KMS-11 (cell line): Measurements from ENCODE around the gene SMARCA4.

Experiments
- H2AFZ ChIP-seq: fragments of 200-600 bp; sonication (generic); 2 replicates; pipeline ENCODE4 v1.6.1; 2016; ENCODE audit warnings: antibody characterized with exemption, mixed run types, low read depth
- H3K27ac ChIP-seq: fragments of 200-600 bp; sonication (generic); 2 replicates; pipeline ENCODE4 v1.6.1; 2016; ENCODE audit warnings: mild to moderate bottlenecking, mixed run types
- H3K27me3 ChIP-seq: fragments of 200-600 bp; sonication (generic); 2 replicates; pipeline ENCODE4 v1.6.1; 2017; ENCODE audit warnings: mild to moderate bottlenecking, low read depth, mixed run types, moderate library complexity; ENCODE audit not compliant: insufficient read depth
- H3K36me3 ChIP-seq: fragments of 200-600 bp; sonication (generic); 2 replicates; pipeline ENCODE4 v1.6.1; 2017; ENCODE audit warnings: mild to moderate bottlenecking, mixed run types; ENCODE audit not compliant: insufficient read depth
- H3K4me1 ChIP-seq: fragments of 200-600 bp; sonication (generic); 2 replicates; pipeline ENCODE4 v1.6.1; 2016; ENCODE audit warnings: mild to moderate bottlenecking, low read depth, mixed run types; ENCODE audit not compliant: poor library complexity, severe bottlenecking
- H3K4me2 ChIP-seq: fragments of 200-600 bp; sonication (generic); 2 replicates; pipeline ENCODE4 v1.7.0; 2016; ENCODE audit warnings: mild to moderate bottlenecking, mixed run types
- H3K4me3 ChIP-seq: fragments of 200-600 bp; sonication (generic); IDR thresholded peaks from 2 replicates; pipeline ENCODE4 v1.6.1; 2017; ENCODE audit warnings: low read depth, low read length, mixed read lengths; ENCODE audit not compliant: insufficient read depth
- H3K79me2 ChIP-seq: fragments of 200-600 bp; sonication (generic); 2 replicates; pipeline ENCODE4 v1.6.1; 2016; ENCODE audit warnings: low read depth, mixed run types; ENCODE audit not compliant: insufficient read depth
- H3K9ac ChIP-seq: fragments of 200-600 bp; sonication (generic); 2 replicates; pipeline ENCODE4 v1.6.1; 2016; ENCODE audit warnings: mild to moderate bottlenecking, mixed run types
- H4K20me1 ChIP-seq: fragments of 200-600 bp; sonication (generic); 2 replicates; pipeline ENCODE4 v1.6.1; 2016; ENCODE audit warnings: mild to moderate bottlenecking, mixed run types; ENCODE audit not compliant: insufficient read depth
- CTCF ChIP-seq: fragments of 200-600 bp; sonication (generic); conservative IDR thresholded peaks from 2 replicates; pipeline ENCODE4 v1.6.1; 2017; ENCODE audit warnings: low read depth, mild to moderate bottlenecking, antibody characterized with exemption, low read length, moderate library complexity, mixed read lengths

The SMARCA4 gene

GRCh38 chr19:11041966-11042627 lies 81.3 kb downstream of the SMARCA4 start:
- no peak for TF ChIP-seq CTCF
- Histone ChIP-seq H3K36me3 (no peaks in the 10 kb centered on the region), H3K4me3 (no peak overlapping the region), H3K9ac (no peak overlapping the region), H4K20me1 (no peaks in the 10 kb centered on the region), H3K27ac (no peak overlapping the region), H3K4me2 (no peak overlapping the region), H2AFZ (no peak overlapping the region), H3K4me1 (no peaks in the 10 kb centered on the region), H3K79me2 (no peaks in the 10 kb centered on the region), H3K27me3 (no peaks in the 10 kb centered on the region)

GRCh38 chr19:11044431-11044830 lies 83.6 kb downstream of the SMARCA4 start:
- Histone ChIP-seq H3K4me3 (no peak overlapping the region), H4K20me1 (no peaks in the 10 kb centered on the region), H3K36me3 (no peaks in the 10 kb centered on the region)

DNA sequence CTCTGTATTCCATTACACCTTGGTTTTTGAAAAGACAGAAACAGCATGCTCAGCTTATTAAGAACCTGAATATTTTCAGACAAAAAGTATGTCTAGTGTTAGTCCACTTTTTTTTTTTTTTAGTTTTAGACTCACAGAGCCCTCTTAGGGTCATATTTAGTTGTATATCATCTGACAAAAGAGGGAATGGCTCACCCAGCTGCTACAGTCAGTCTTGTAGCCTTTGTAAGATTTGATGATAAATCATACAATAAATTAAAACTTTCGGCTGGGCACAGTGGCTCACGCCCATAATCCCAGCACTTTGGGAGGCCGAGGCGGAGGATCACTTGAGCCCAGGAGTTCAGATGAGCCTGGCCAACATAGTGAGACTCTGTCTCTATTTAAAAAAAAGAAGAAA lies 84.7 kb downstream of the SMARCA4 start:
- Histone ChIP-seq H3K4me1 (peaks cover 31% of the 10 kb centered on the region), H3K79me2 (no peaks in the 10 kb centered on the region), H3K27ac (no peak overlapping the region), H3K4me2 (no peak overlapping the region), H3K4me3 (no peak overlapping the region), H2AFZ (no peak overlapping the region), H3K27me3 (no peaks in the 10 kb centered on the region), H4K20me1 (no peaks in the 10 kb centered on the region), H3K9ac (no peak overlapping the region), H3K36me3 (no peaks in the 10 kb centered on the region)
- no peak for TF ChIP-seq CTCF

More at GRCh38 chr19:11044431-11044830, 83.6 kb downstream of the SMARCA4 start:
- H2AFZ ChIP-seq: no peak overlapping the region
- no peaks in the 10 kb centered on the region for H3K27me3 ChIP-seq
- H3K4me1 ChIP-seq: peaks cover 20% of the 10 kb centered on the region
- no peak for TF ChIP-seq CTCF
- no peaks in the 10 kb centered on the region for H3K79me2 ChIP-seq
- no peak overlapping the region for H3K9ac ChIP-seq
- no peak overlapping the region for H3K27ac ChIP-seq
- H3K4me2 ChIP-seq: no peak overlapping the region

DNA sequence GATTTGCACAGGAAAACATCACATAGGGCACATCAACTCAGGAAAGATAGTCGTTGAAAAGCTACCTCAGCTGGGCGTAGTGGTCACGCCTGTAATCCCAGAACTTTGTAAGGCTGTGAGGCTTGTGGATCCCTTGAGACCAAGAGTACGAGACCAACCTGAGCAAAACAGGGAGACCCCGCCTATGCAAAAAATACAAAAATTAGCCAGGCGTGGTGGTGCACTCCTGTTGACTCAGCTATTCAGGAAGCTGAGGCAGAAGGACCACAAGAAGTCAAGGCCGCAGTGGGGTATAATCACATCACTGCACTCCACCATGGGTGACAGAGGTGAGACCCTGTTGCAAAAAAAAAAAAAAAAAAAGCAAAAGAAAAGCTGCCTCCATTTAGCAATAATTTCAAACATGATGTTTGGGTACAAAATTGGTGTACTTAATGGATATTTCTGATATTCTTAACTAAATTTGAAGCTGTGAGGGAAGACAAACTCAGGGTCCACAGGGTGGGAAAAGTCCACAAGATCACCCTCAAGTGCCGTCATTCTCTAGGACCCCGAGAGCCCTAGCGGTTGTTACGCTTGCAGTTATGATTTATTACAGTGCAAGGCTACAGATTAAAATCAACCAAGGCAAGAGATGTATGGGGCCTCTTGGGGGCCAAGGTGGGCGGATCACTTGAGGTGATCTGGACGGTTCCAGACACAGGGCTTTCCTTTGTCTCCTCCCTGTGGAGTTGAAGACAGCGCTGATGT lies 86.0 kb downstream of the SMARCA4 start:
- no peaks in the 10 kb centered on the region for H3K36me3 ChIP-seq
- no peak overlapping the region for H3K4me2 ChIP-seq

More for the DNA sequence above, 86.0 kb downstream of the SMARCA4 start:
- Histone ChIP-seq H3K79me2 (no peaks in the 10 kb centered on the region), H4K20me1 (no peaks in the 10 kb centered on the region), H3K9ac (no peak overlapping the region), H3K4me1 (peaks cover 38% of the 10 kb centered on the region), H3K27ac (no peak overlapping the region), H3K4me3 (no peak overlapping the region), H3K27me3 (no peaks in the 10 kb centered on the region), H2AFZ (no peak overlapping the region)
- no peak for TF ChIP-seq CTCF
